ENCODE results near the gene PRUNE2.
"Not testable (repeated sequence)": the region's sequence is repeated elsewhere in the genome, so short reads cannot be mapped to it uniquely, and the experiment has no call there.

Gene PRUNE2

DNA sequence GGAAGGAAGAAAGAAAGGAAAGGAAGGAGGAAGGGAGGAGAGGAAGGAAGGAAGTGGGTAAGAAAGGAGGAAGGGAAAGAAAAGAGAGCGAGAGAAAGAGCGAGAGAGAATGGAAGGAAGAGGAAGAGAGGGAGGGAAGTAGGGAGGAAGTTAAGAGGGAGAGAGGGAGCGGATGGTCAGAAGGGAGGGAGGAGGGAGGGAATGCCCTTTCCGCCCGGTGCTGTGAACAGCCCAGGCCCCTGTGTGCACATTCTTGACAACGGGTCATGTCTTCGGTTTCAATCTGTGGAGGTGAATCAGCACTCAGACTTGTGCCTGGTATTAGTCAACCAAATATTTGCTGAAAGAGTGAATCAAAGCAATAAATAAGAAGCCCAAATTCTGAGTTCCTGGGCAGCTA is 39.2 kb downstream of the PRUNE2 start:
- TF ChIP-seq, protein P1, sequence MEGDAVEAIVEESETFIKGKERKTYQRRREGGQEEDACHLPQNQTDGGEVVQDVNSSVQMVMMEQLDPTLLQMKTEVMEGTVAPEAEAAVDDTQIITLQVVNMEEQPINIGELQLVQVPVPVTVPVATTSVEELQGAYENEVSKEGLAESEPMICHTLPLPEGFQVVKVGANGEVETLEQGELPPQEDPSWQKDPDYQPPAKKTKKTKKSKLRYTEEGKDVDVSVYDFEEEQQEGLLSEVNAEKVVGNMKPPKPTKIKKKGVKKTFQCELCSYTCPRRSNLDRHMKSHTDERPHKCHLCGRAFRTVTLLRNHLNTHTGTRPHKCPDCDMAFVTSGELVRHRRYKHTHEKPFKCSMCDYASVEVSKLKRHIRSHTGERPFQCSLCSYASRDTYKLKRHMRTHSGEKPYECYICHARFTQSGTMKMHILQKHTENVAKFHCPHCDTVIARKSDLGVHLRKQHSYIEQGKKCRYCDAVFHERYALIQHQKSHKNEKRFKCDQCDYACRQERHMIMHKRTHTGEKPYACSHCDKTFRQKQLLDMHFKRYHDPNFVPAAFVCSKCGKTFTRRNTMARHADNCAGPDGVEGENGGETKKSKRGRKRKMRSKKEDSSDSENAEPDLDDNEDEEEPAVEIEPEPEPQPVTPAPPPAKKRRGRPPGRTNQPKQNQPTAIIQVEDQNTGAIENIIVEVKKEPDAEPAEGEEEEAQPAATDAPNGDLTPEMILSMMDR (IDR thresholded peaks at IDR 0.05; ENCODE audit: low read depth, low read length, missing control alignments) = no peak
- H3K4me3 ChIP-seq (ENCODE audit: low read depth, low read length) = no peak overlapping the region
- DNase-seq (ENCODE audit: low read depth) = peak; percentile 53
- in situ Hi-C loops (cut with HindIII; ENCODE audit: low sequenced_read_pairs) = no loop called here

DNA sequence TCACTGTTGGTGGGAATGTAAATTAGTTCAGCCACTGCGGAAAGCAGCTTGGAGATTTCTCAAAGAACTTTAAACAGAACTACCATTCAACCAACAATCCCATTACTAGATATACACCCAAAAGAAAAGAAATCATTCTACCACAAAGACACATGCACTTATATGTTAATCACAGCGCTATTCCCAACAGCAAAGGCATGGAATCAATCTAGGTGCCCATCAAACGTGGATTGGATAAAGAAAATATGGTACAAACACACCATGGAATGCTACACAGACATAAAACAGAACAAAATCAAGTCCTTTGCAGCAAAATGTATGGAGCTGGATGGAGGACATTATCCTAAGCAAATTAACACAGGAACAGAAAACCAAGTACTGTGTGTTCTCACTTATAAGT is 42.1 kb downstream of the PRUNE2 start:
- DNase-seq (ENCODE audit: low read depth) = no peak
- TF ChIP-seq, protein P1 (IDR thresholded peaks at IDR 0.05; ENCODE audit: low read depth, low read length, missing control alignments) = no peak
- H3K4me3 ChIP-seq (ENCODE audit: low read depth, low read length) = no peak overlapping the region
- in situ Hi-C loops (cut with HindIII; ENCODE audit: low sequenced_read_pairs) = no loop called here

DNA sequence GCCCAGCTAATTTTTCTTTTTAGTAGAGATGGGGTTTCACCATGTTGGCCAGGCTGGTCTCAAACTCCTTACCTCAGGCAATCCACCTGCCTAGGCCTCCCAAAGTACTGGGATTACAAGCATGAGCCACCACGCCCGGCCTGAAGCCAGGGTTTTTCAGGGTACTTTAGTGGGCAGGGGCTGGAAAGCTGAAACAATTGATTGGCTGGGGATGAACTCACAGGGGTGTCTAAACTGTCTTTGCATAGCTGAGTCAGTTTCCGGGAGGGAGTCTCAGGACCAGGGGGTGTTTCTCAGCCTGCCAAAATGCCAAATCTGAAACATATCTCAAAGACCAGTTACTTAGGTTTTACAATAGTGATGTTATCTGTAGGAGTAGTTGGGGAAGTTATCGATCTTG is 46.1 kb downstream of the PRUNE2 start:
- TF ChIP-seq, protein P1 (IDR thresholded peaks at IDR 0.05; ENCODE audit: low read depth, low read length, missing control alignments) = no peak
- in situ Hi-C loops (cut with HindIII; ENCODE audit: low sequenced_read_pairs) = no loop called here
- DNase-seq (ENCODE audit: low read depth) = no peak

GRCh38 chr9:76858248-76858647 is 47.7 kb downstream of the PRUNE2 start:
- in situ Hi-C loops (cut with HindIII; ENCODE audit: low sequenced_read_pairs); DNase-seq (ENCODE audit: low read depth); H3K4me3 ChIP-seq (ENCODE audit: low read depth, low read length): not testable (repeated sequence)

More for the DNA sequence above, 46.1 kb downstream of the PRUNE2 start:
- no peak overlapping the region for H3K4me3 ChIP-seq (ENCODE audit: low read depth, low read length)

DNA sequence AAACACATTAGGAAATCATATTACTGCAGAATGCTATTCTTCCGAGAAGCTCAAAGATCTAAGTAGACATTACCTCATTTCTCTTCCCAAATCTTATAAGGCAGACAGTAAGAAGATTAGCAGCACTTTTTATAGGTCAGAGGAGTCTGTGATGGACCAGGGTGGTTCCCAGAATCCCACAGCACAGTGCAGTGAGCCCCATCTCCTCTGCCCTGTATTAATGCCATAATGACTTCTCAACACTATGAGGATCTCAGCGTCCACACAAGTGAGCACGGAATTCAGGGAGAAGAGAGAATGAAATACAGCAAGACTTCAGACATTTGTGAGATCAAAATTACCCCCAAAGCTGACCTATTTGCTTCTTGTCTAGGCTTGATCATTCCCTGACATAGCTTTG is 49.9 kb downstream of the PRUNE2 start:
- no peak for DNase-seq (ENCODE audit: low read depth)
- TF ChIP-seq, protein P1 (IDR thresholded peaks at IDR 0.05; ENCODE audit: low read depth, low read length, missing control alignments) = no peak
- H3K4me3 ChIP-seq (ENCODE audit: low read depth, low read length) = no peak overlapping the region
- in situ Hi-C loops (cut with HindIII; ENCODE audit: low sequenced_read_pairs) = no loop called here

DNA sequence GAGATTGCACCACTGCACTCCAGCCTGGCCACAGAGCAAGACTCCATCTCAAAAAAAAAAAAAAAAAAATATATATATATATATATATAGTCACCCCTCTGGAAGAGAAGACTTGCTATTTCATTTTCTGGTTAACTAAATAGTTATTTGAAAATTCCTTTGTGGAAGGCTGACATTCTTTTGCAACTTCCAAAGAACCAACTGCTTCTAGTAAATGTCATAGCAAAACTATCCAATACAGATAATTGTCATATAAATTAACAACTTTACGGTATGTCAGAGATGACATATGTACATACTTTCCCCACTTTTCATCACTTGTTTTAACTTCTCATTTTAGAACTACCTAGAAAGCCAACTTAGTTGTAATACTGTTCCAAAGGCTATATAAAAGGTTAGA is 50.9 kb downstream of the PRUNE2 start:
- no peak for DNase-seq (ENCODE audit: low read depth)
- TF ChIP-seq, protein P1 (IDR thresholded peaks at IDR 0.05; ENCODE audit: low read depth, low read length, missing control alignments) = no peak
- H3K4me3 ChIP-seq (ENCODE audit: low read depth, low read length) = no peak overlapping the region
- in situ Hi-C loops (cut with HindIII; ENCODE audit: low sequenced_read_pairs) = no loop called here

DNA sequence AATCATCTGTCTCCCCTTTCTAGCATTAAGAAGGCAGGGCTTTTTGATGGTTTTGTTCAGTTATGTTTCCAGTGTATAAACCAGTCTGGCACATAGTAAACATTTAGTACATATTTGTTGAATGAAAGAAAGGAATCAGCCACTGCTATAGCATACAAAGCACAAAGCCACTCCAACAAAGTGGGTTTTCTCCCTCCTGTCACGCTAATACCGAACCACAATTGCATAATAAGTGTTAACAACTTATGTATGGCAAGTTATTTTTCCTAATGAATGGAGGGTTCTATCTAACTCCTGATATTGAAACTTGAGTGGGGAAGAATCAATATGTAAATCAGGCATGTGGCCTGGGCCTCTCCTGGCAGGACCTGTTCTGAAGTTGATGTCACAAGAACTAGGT is 53.9 kb downstream of the PRUNE2 start:
- no peak for DNase-seq (ENCODE audit: low read depth)
- in situ Hi-C loops (cut with HindIII; ENCODE audit: low sequenced_read_pairs) = no loop called here
- no peak overlapping the region for H3K4me3 ChIP-seq (ENCODE audit: low read depth, low read length)
- TF ChIP-seq, protein P1 (IDR thresholded peaks at IDR 0.05; ENCODE audit: low read depth, low read length, missing control alignments) = no peak

Data from astrocyte of the cerebellum (primary cell).